Pancreas (tissue), 10 donors: ENCODE results near the gene RMI1. TPM values are rescaled to one million over a fixed set of nuclear protein-coding genes. Genes with fewer than 3 reads are reported as not detected.

ENCODE experiments used
- ATAC-seq, 4 donors: fragments of 200-7000 bp; cut with Tn5 transposase; one replicate each; pipeline versions ENCODE4 v1.8.0 to v1.9.1; 2020; ENCODE audit warnings: mild to moderate bottlenecking in 4 of 4, moderate library complexity in 4 of 4
- DNase-seq, 6 donors: peaks; one replicate each; pipeline ENCODE4 v3.0.0-alpha.2; 2020
- FAIRE-seq: peaks from 2 replicates; lab custom pipeline; 2012; peaks lifted over from hg19 to GRCh38; lab: Jason Lieb, UNC
- H3K27ac ChIP-seq, 4 donors: fragments of 200-600 bp; sonication (generic); 1 replicate in 3 of 4; 2 replicates in 1 of 4; pipeline versions ENCODE4 v1.5.0 to v1.8.0; 2020
- H3K27me3 ChIP-seq, 4 donors: fragments of 200-600 bp; one replicate each; pipeline ENCODE4 v1.8.0; 2021
- H3K36me3 ChIP-seq, 3 donors: fragments of 200-600 bp; sonication (generic) in 1 of 3; one replicate each; pipeline versions ENCODE4 v1.5.0 to v1.8.0; 2020 to 2021
- H3K4me1 ChIP-seq, 3 donors: fragments of 200-600 bp; one replicate each; pipeline ENCODE4 v1.8.0; 2021
- H3K4me3 ChIP-seq, 4 donors: fragments of 200-600 bp; sonication (generic) in 2 of 4; one replicate each; pipeline versions ENCODE4 v1.5.0 to v1.8.0; 2020 to 2021
- H3K9me3 ChIP-seq, 4 donors: fragments of 200-600 bp; one replicate each; pipeline ENCODE4 v1.8.0; 2021
- CTCF ChIP-seq, 4 donors: fragments of 200-600 bp; sonication (generic) in 3 of 4; IDR thresholded peaks; one replicate each; pipeline versions ENCODE4 v1.5.0 to v1.8.0; 2021; ENCODE audit warnings: antibody characterized with exemption in 4 of 4
- WGBS, 2 donors: extraction: QIAGEN DNeasy Blood & Tissue Kit; methylation state at CpG; one replicate each; pipeline ENCODE4 v1.1.7; 2013; 5-methylcytosine and 5-hydroxymethylcytosine counted together
- intact Hi-C, 3 donors: fragments of 100-400 bp; cut with DNase I; formaldehyde crosslinking; loops; one replicate each; pipeline versions ENCODE4 v1.11.1 to v1.14.2; 2022
- polyA plus RNA-seq, 2 donors: library from polyadenylated mRNA; stranded (reverse); fragments of 200-250 nt; gene quantifications; one replicate each; pipeline ENCODE4 v1.2.3, GENCODE V29; 2013
- total RNA-seq, 6 donors: library from RNA; stranded (reverse); fragmentation: NEBNext Ultra II Directional in 4 of 6; extraction: Animal tissue kit (Norgen Biotek cat#: 25700) in 4 of 6; gene quantifications; one replicate each; pipeline versions ENCODE4 v1.2.1 to v1.2.4, GENCODE V29; 2021 to 2023
- donor health status: healthy with polysubstance abuse.
- donor health status: DM: no; HTN: no; CAD: no; lungs with moderate emphysema.
- donor health status: DM: no; HTN: no; CAD: no.
- donor health status: control.
- donor health status: control.
- donor health status: Bipolar disorder and iron deficiency.
- donor health status: DM: yes; HTN: yes; CAD: no.
- donor health status: DM: no; HTN: no; CAD: no.
- donor health status: DM: no; HTN: no; CAD: no.
- donor health status: DM: yes; HTN: yes; CAD: no.

RMI1 gene
- total and polyA plus RNA-seq, 8 donors, result 1.6 to 5.6 (median 4.0) TPM

GRCh38 chr9:83965350-83966208, 15.0 kb upstream of the RMI1 start:
- WGBS, 2 donors, result 63 to 68% methylated on average over 11 of the region's 11 CpGs
- no peaks in the 10 kb centered on the region for H3K4me1 ChIP-seq
- intact Hi-C loops, result no loop called here
- peak in 2 of 4 donors; percentile 20 to 33 for ATAC-seq
- H3K27me3 ChIP-seq, result no peaks in the 10 kb centered on the region
- H3K27ac ChIP-seq, result no peak overlapping the region
- TF ChIP-seq CTCF (IDR thresholded peaks at IDR 0.05), result no peak
- no peaks in the 10 kb centered on the region for H3K9me3 ChIP-seq
- no peak overlapping the region for H3K4me3 ChIP-seq
- peaks cover 7 to 37% (median 22%) of the 10 kb centered on the region in 3 donors for H3K36me3 ChIP-seq
- no peak for FAIRE-seq
- no peak for DNase-seq

DNA sequence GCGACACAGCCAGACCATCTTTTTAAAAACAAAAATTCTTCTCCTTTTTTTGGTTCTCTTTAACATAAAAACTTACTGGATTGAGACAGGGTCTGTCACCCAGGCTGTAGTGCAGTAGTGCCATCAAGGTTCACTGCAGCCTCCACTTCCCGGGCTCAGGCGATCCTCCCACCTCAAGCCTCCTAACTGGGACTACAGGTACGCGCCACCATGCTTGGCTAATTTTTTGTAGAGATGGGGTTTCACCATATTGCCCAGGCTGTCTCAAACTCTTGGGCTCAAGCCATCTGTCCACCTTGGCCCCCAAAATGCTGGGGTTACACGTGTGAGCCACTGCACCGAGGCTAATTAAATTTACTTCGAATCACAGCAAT, 14.4 kb upstream of the RMI1 start:
- H3K27me3 ChIP-seq, result no peaks in the 10 kb centered on the region
- 94 to 98% methylated on average over 8 of the region's 8 CpGs for WGBS, 2 donors
- H3K36me3 ChIP-seq, result peaks cover 7 to 43% (median 28%) of the 10 kb centered on the region in 3 donors
- H3K27ac ChIP-seq, result no peak overlapping the region
- DNase-seq (no peak), FAIRE-seq (no peak), ATAC-seq (peak in 1 of 4 donors; percentile 17)
- intact Hi-C loops, result no loop called here
- no peak overlapping the region for H3K4me3 ChIP-seq
- H3K4me1 ChIP-seq, result no peaks in the 10 kb centered on the region
- TF ChIP-seq CTCF (IDR thresholded peaks at IDR 0.05), result no peak
- H3K9me3 ChIP-seq, result no peaks in the 10 kb centered on the region

- FAIRE-seq (no peak), ATAC-seq (no peak), DNase-seq (no peak)
- peaks cover 14 to 52% (median 36%) of the 10 kb centered on the region in 3 donors for H3K36me3 ChIP-seq
- H3K4me1 ChIP-seq, result no peaks in the 10 kb centered on the region
- H3K27ac ChIP-seq, result no peak overlapping the region
- WGBS, 2 donors, result 85 to 89% methylated on average over 1 of the region's 1 CpG
- intact Hi-C loops, result no loop called here
- no peaks in the 10 kb centered on the region for H3K9me3 ChIP-seq
- no peak for TF ChIP-seq CTCF (IDR thresholded peaks at IDR 0.05)
- H3K4me3 ChIP-seq, result no peak overlapping the region
- no peaks in the 10 kb centered on the region for H3K27me3 ChIP-seq
These were observed 13.5 kb upstream of the RMI1 start for GRCh38 chr9:83967073-83967472.

- no peaks in the 10 kb centered on the region for H3K4me1 ChIP-seq
- ATAC-seq (no peak), DNase-seq (no peak), FAIRE-seq (no peak)
- 67 to 70% methylated on average over 3 of the region's 3 CpGs for WGBS, 2 donors
- H3K9me3 ChIP-seq, result no peaks in the 10 kb centered on the region
- no peak for TF ChIP-seq CTCF (IDR thresholded peaks at IDR 0.05)
- no peak overlapping the region for H3K4me3 ChIP-seq
- no peaks in the 10 kb centered on the region for H3K27me3 ChIP-seq
- H3K27ac ChIP-seq, result no peak overlapping the region
- intact Hi-C loops, result no loop called here
- peaks cover 15 to 78% (median 60%) of the 10 kb centered on the region in 3 donors for H3K36me3 ChIP-seq
These were observed 11.0 kb upstream of the RMI1 start for GRCh38 chr9:83969602-83970001.

DNA sequence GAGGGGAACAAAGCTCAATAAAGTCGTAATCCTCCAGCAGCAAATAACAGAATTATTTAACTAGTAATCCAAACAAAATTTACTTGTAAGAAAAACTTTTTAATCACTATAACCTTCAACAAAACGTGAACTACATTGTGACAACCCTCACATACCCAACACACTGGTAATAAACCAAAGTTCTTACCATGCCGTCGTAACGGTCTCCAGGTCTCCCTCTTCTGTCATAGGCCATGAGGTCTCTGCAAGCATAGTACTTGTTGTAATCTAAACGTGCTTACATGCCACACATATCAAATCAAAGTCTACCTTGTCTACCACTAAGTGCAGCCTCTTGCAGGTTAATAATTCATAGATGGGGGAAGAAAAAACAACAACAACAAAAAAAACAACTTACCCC, 9.1 kb upstream of the RMI1 start:
- peak in 1 of 4 donors; percentile 8 for ATAC-seq
- H3K27me3 ChIP-seq, result no peaks in the 10 kb centered on the region
- WGBS, 2 donors, result 69 to 75% methylated on average over 6 of the region's 6 CpGs
- peaks cover 0 to 5% (median 3%) of the 10 kb centered on the region in 3 donors for H3K4me1 ChIP-seq
- H3K9me3 ChIP-seq, result no peaks in the 10 kb centered on the region
- no peak overlapping the region for H3K27ac ChIP-seq
- TF ChIP-seq CTCF (IDR thresholded peaks at IDR 0.05), result no peak
- intact Hi-C loops, result no loop called here
- H3K4me3 ChIP-seq, result no peak overlapping the region
- no peak for DNase-seq
- peaks cover 15 to 96% (median 77%) of the 10 kb centered on the region in 3 donors for H3K36me3 ChIP-seq
- FAIRE-seq, result no peak
